GM23338 (cell line): ENCODE data around the gene PAGE2B. TPM values are rescaled to one million over a fixed set of nuclear protein-coding genes. Genes with fewer than 3 reads are reported as not detected.

Experiments
- ATAC-seq: fragments of 200-7000 bp; cut with Tn5 transposase; 3 replicates; pipeline ENCODE4 v1.9.1; 2020
- DNase-seq: peaks from one replicate; pipeline ENCODE4 v3.0.0-alpha.2; 2015; ENCODE audit warnings: low spot score
- H2AFZ ChIP-seq: fragments of 200-600 bp; sonication (generic); 2 replicates; pipeline ENCODE4 v1.8.0; 2016; ENCODE audit warnings: antibody characterized with exemption, mild to moderate bottlenecking, moderate library complexity
- H3F3A ChIP-seq: fragments of 200-600 bp; sonication (generic); replicated peaks from 2 replicates; pipeline ENCODE4 v1.8.0; 2017; ENCODE audit warnings: antibody characterized with exemption, mixed run types, low read depth
- H3K27ac ChIP-seq: fragments of 200-600 bp; sonication (generic); 2 replicates; pipeline ENCODE4 v1.6.1; 2016; ENCODE audit warnings: low read depth
- H3K27me3 ChIP-seq: fragments of 200-600 bp; sonication (generic); 2 replicates; pipeline ENCODE4 v1.8.0; 2016; ENCODE audit warnings: mild to moderate bottlenecking, mixed run types, moderate library complexity; ENCODE audit not compliant: insufficient read depth
- H3K36me3 ChIP-seq: fragments of 200-600 bp; sonication (generic); 2 replicates; pipeline ENCODE4 v1.8.0; 2016; ENCODE audit warnings: mild to moderate bottlenecking; ENCODE audit not compliant: insufficient read depth
- H3K4me1 ChIP-seq: fragments of 200-600 bp; sonication (generic); 2 replicates; pipeline ENCODE4 v1.8.0; 2016; ENCODE audit warnings: mild to moderate bottlenecking, moderate library complexity; ENCODE audit not compliant: insufficient read depth
- H3K4me2 ChIP-seq: fragments of 200-600 bp; sonication (generic); 2 replicates; pipeline ENCODE4 v1.7.1; 2017; ENCODE audit warnings: mixed run types
- H3K4me3 ChIP-seq: fragments of 200-600 bp; sonication (generic); 2 replicates; pipeline ENCODE4 v1.6.1; 2016; ENCODE audit warnings: mixed run types
- H3K79me2 ChIP-seq: fragments of 200-600 bp; sonication (generic); replicated peaks from 2 replicates; pipeline ENCODE4 v1.8.0; 2017; ENCODE audit warnings: mild to moderate bottlenecking; ENCODE audit not compliant: insufficient read depth
- H3K9me2 ChIP-seq: fragments of 200-600 bp; sonication (generic); 2 replicates; pipeline ENCODE4 v1.8.0; 2017; ENCODE audit not compliant: insufficient read depth
- H4K20me1 ChIP-seq: fragments of 200-600 bp; sonication (generic); replicated peaks from 2 replicates; pipeline ENCODE4 v1.8.0; 2017; ENCODE audit warnings: mild to moderate bottlenecking; ENCODE audit not compliant: insufficient read depth
- H3K27ac Mint-ChIP-seq: 2 replicates; pipeline ENCODE4 v1.8.0; 2020; ENCODE audit warnings: inconsistent platforms, mild to moderate bottlenecking, moderate library complexity, mixed read lengths
- H3K27me3 Mint-ChIP-seq: 3 replicates; pipeline ENCODE4 v1.8.0; 2022; ENCODE audit warnings: low read depth, mild to moderate bottlenecking, moderate library complexity, mixed read lengths, inconsistent platforms; ENCODE audit not compliant: insufficient read depth, poor library complexity
- H3K36me3 Mint-ChIP-seq: 3 replicates; pipeline ENCODE4 v1.8.0; 2021; ENCODE audit warnings: low read depth, mild to moderate bottlenecking, inconsistent platforms, moderate library complexity, mixed read lengths
- H3K4me1 Mint-ChIP-seq: 3 replicates; pipeline ENCODE4 v1.8.0; 2020; ENCODE audit warnings: mild to moderate bottlenecking, inconsistent platforms, mixed read lengths
- H3K4me3 Mint-ChIP-seq: 3 replicates; pipeline ENCODE4 v1.8.0; 2021; ENCODE audit warnings: moderate library complexity, mild to moderate bottlenecking, inconsistent platforms, mixed read lengths
- H3K9me3 Mint-ChIP-seq: 3 replicates; pipeline ENCODE4 v1.8.0; 2020; ENCODE audit warnings: moderate library complexity, mild to moderate bottlenecking, inconsistent platforms, mixed read lengths
- CREB1 ChIP-seq: fragments of 250-450 bp; sonication (Bioruptor Pico); IDR thresholded peaks from 2 replicates; pipeline ENCODE4 v1.5.0; 2020; ENCODE audit warnings: low read depth, mild to moderate bottlenecking, moderate library complexity
- CTCF ChIP-seq, 2 experiments: fragments of 200-600 bp in 1 of 2; sonication (generic) in 1 of 2; conservative IDR thresholded peaks; 2 replicates each; pipeline versions ENCODE4 v1.5.1 to v1.6.1; 2016 to 2017; ENCODE audit warnings: antibody characterized with exemption in 2 of 2, low read depth in 2 of 2, mild to moderate bottlenecking in 2 of 2, moderate library complexity in 1 of 2
- EZH2 ChIP-seq: fragments of 200-600 bp; sonication (generic); IDR thresholded peaks from one replicate; pipeline ENCODE4 v1.8.0; 2017; ENCODE audit warnings: antibody characterized with exemption, mild to moderate bottlenecking, low read depth; ENCODE audit not compliant: unreplicated experiment
- JUNB ChIP-seq: IDR thresholded peaks from one replicate; pipeline ENCODE4 v1.6.1; 2016; ENCODE audit warnings: antibody characterized with exemption; ENCODE audit not compliant: unreplicated experiment
- NANOG ChIP-seq: IDR thresholded peaks from 2 replicates; pipeline ENCODE4 v1.6.1; 2016; ENCODE audit warnings: antibody characterized with exemption, borderline replicate concordance
- POLR2AphosphoS5 ChIP-seq: IDR thresholded peaks from 2 replicates; pipeline ENCODE4 v1.6.1; 2016; ENCODE audit warnings: antibody characterized with exemption, low read depth
- ZNF114 ChIP-seq: fragments of 250-450 bp; sonication (Bioruptor Pico); IDR thresholded peaks from 2 replicates; pipeline ENCODE4 v1.5.0; 2020; ENCODE audit warnings: mild to moderate bottlenecking, moderate library complexity
- ZNF331 ChIP-seq: fragments of 250-450 bp; sonication (Bioruptor Pico); IDR thresholded peaks from 2 replicates; pipeline ENCODE4 v1.5.0; 2020; ENCODE audit warnings: low read depth, mild to moderate bottlenecking, moderate library complexity
- ZNF462 ChIP-seq: fragments of 250-450 bp; sonication (Bioruptor Pico); IDR thresholded peaks from 2 replicates; pipeline ENCODE4 v1.5.0; 2020; ENCODE audit warnings: mild to moderate bottlenecking, moderate library complexity
- polyA plus RNA-seq: library from polyadenylated mRNA; unstranded; fragments of >200 nt; fragmentation: Nextera tagmentation; extraction: Ambion mirVana; gene quantifications from 2 replicates; pipeline ENCODE4 v1.2.1, GENCODE V29; 2016
- total RNA-seq: library from RNA; depleted of rRNA; stranded (reverse); fragments of >200 nt; shearing (Covaris generic); gene quantifications from 2 replicates; pipeline ENCODE4 v1.2.3, GENCODE V29; 2014

The PAGE2B gene
- total and polyA plus RNA-seq, 2 experiments from 2014 or later: not detected

- TF ChIP-seq ZNF462 (CRISPR knock-in tag) (no peak), ZNF331 (CRISPR knock-in tag) (no peak), POLR2AphosphoS5 (no peak), ZNF114 (CRISPR knock-in tag) (no peak), CREB1 (no peak), NANOG (no peak)
Observed at GRCh38 chrX:55107911-55108310, 33.1 kb downstream of the PAGE2B start (continued).

- H3K4me1 Mint-ChIP-seq: no peaks in the 10 kb centered on the region
- TF ChIP-seq EZH2 (no peak), ZNF114 (CRISPR knock-in tag) (no peak), JUNB (no peak), CTCF (conservative IDR thresholded peaks at IDR 0.05; ENCODE audit: low read depth in 2 of 2) (no peak), ZNF462 (CRISPR knock-in tag) (no peak), CREB1 (no peak)
- H3K4me3 Mint-ChIP-seq: no peak overlapping the region
- H3K27me3 Mint-ChIP-seq: peaks cover 2% of the 10 kb centered on the region
- Histone ChIP-seq H3K9me2 (no peaks in the 10 kb centered on the region), H3K4me1 (no peaks in the 10 kb centered on the region; the same call in 1 of the 2 replicates), H3K36me3 (no peaks in the 10 kb centered on the region), H4K20me1 (no peaks in the 10 kb centered on the region), H3K79me2 (no peaks in the 10 kb centered on the region), H3K4me3 (no peak overlapping the region), H2AFZ (no peak overlapping the region), H3K27me3 (no peaks in the 10 kb centered on the region), H3K4me2 (no peak overlapping the region), H3F3A (no peaks in the 10 kb centered on the region), H3K27ac (no peak overlapping the region)
- H3K9me3 Mint-ChIP-seq: no peaks in the 10 kb centered on the region
- ATAC-seq (no peak), DNase-seq (no peak)
- H3K36me3 Mint-ChIP-seq: no peaks in the 10 kb centered on the region
- H3K27ac Mint-ChIP-seq: no peak overlapping the region
Observed at GRCh38 chrX:55109306-55109705, 34.5 kb downstream of the PAGE2B start.
